Measurements from ENCODE around the gene VEGFC.

The VEGFC gene

GRCh38 chr4:176671532-176671931 lies 121.2 kb downstream of the VEGFC start:
- TF ChIP-seq CTCF (IDR thresholded peaks at IDR 0.05; ENCODE audit: low read length): no peak
- no peak for TF ChIP-seq EZH2 (IDR thresholded peaks at IDR 0.05; ENCODE audit: borderline replicate concordance, low read length)
- Histone ChIP-seq H4K20me1 (ENCODE audit: insufficient read depth, low read length) (no peaks in the 10 kb centered on the region), H3K9me3 (ENCODE audit: low read length) (no peaks in the 10 kb centered on the region), H3K27me3 (ENCODE audit: insufficient read depth, low read length) (no peaks in the 10 kb centered on the region), H3K4me3 (ENCODE audit: low read depth, low read length, poor library complexity, severe bottlenecking) (no peak overlapping the region), H3K9ac (ENCODE audit: low read length) (no peak overlapping the region), H3K4me2 (ENCODE audit: low read length) (no peak overlapping the region), H3F3A (ENCODE audit: insufficient read depth, low read length) (no peaks in the 10 kb centered on the region), H3K4me1 (ENCODE audit: insufficient read depth, low read length, severe bottlenecking) (no peaks in the 10 kb centered on the region), H3K79me2 (ENCODE audit: insufficient read depth, low read length) (no peaks in the 10 kb centered on the region), H3K27ac (ENCODE audit: low read depth, low read length, poor library complexity, severe bottlenecking) (no peak overlapping the region), H3K9me2 (ENCODE audit: low read depth, low read length) (no peaks in the 10 kb centered on the region), H2AFZ (ENCODE audit: low read length) (no peak overlapping the region), H3K36me3 (ENCODE audit: insufficient read depth, low read length) (no peaks in the 10 kb centered on the region)

GRCh38 chr4:176668324-176668723 lies 124.4 kb downstream of the VEGFC start:
- Histone ChIP-seq H4K20me1 (ENCODE audit: insufficient read depth, low read length) (no peaks in the 10 kb centered on the region), H3K9me2 (ENCODE audit: low read depth, low read length) (no peaks in the 10 kb centered on the region), H3K4me3 (ENCODE audit: low read depth, low read length, poor library complexity, severe bottlenecking) (no peak overlapping the region), H3K36me3 (ENCODE audit: insufficient read depth, low read length) (no peaks in the 10 kb centered on the region), H2AFZ (ENCODE audit: low read length) (no peak overlapping the region), H3K27me3 (ENCODE audit: insufficient read depth, low read length) (no peaks in the 10 kb centered on the region), H3K27ac (ENCODE audit: low read depth, low read length, poor library complexity, severe bottlenecking) (no peak overlapping the region), H3F3A (ENCODE audit: insufficient read depth, low read length) (no peaks in the 10 kb centered on the region), H3K4me2 (ENCODE audit: low read length) (no peak overlapping the region), H3K4me1 (ENCODE audit: insufficient read depth, low read length, severe bottlenecking) (no peaks in the 10 kb centered on the region), H3K9ac (ENCODE audit: low read length) (no peak overlapping the region), H3K79me2 (ENCODE audit: insufficient read depth, low read length) (no peaks in the 10 kb centered on the region), H3K9me3 (ENCODE audit: low read length) (no peaks in the 10 kb centered on the region)
- no peak for TF ChIP-seq EZH2 (IDR thresholded peaks at IDR 0.05; ENCODE audit: borderline replicate concordance, low read length)
- no peak for TF ChIP-seq CTCF (IDR thresholded peaks at IDR 0.05; ENCODE audit: low read length)

- H3K9me3 ChIP-seq (ENCODE audit: low read length): no peaks in the 10 kb centered on the region
- H4K20me1 ChIP-seq (ENCODE audit: insufficient read depth, low read length): no peaks in the 10 kb centered on the region
- no peak for TF ChIP-seq CTCF (IDR thresholded peaks at IDR 0.05; ENCODE audit: low read length)
- no peak for TF ChIP-seq EZH2 (IDR thresholded peaks at IDR 0.05; ENCODE audit: borderline replicate concordance, low read length)
- no peaks in the 10 kb centered on the region for H3K4me1 ChIP-seq (ENCODE audit: insufficient read depth, low read length, severe bottlenecking)
- H3K79me2 ChIP-seq (ENCODE audit: insufficient read depth, low read length): no peaks in the 10 kb centered on the region
- no peak overlapping the region for H3K4me2 ChIP-seq (ENCODE audit: low read length)
- H3K27me3 ChIP-seq (ENCODE audit: insufficient read depth, low read length): no peaks in the 10 kb centered on the region
- H3K9me2 ChIP-seq (ENCODE audit: low read depth, low read length): no peaks in the 10 kb centered on the region
- no peak overlapping the region for H2AFZ ChIP-seq (ENCODE audit: low read length)
- H3F3A ChIP-seq (ENCODE audit: insufficient read depth, low read length): no peaks in the 10 kb centered on the region
- no peaks in the 10 kb centered on the region for H3K36me3 ChIP-seq (ENCODE audit: insufficient read depth, low read length)
- no peak overlapping the region for H3K9ac ChIP-seq (ENCODE audit: low read length)
- H3K27ac ChIP-seq (ENCODE audit: low read depth, low read length, poor library complexity, severe bottlenecking): no peak overlapping the region
- H3K4me3 ChIP-seq (ENCODE audit: low read depth, low read length, poor library complexity, severe bottlenecking): no peak overlapping the region
These were observed 127.8 kb downstream of the VEGFC start for GRCh38 chr4:176664964-176665363.

Measured in OCI-LY1 (cell line).